ENCODE results near the gene MISP. TPM values are rescaled to one million over a fixed set of nuclear protein-coding genes. Genes with fewer than 3 reads are reported as not detected.

Gene MISP
- total and polyA plus RNA-seq, 2 of the 13 experiments (the other 11 are each of a cell fraction or from before 2014, with no cell fraction given): 0.67 to 1.3 TPM

GRCh38 chr19:782185-782877 lies 31.4 kb downstream of the MISP start (continued):
- TF ChIP-seq ZBTB14 (CRISPR knock-in tag; IDR thresholded peaks at IDR 0.05) (peak; percentile 20; the same call in 1 of the 2 replicates), REPIN1 (CRISPR knock-in tag; IDR thresholded peaks at IDR 0.05; ENCODE audit: borderline replicate concordance, low read depth) (no peak), ZNF12 (CRISPR knock-in tag; IDR thresholded peaks at IDR 0.05) (0 out of 2 replicates have a peak, but pooled peaks have one; percentile 8), GABPB1 (CRISPR knock-in tag; IDR thresholded peaks at IDR 0.05) (peak; percentile 54; the same call in 1 of the 2 replicates), RARA (CRISPR knock-in tag; IDR thresholded peaks at IDR 0.05) (peak; percentile 39; the same call in 1 of the 2 replicates), ZNF709 (CRISPR knock-in tag; IDR thresholded peaks at IDR 0.05) (peak; percentile 81; the same call in 1 of the 2 replicates), DNMT1 (CRISPR knock-in tag; IDR thresholded peaks at IDR 0.05) (no peak), PCBP1 (IDR thresholded peaks at IDR 0.05; ENCODE audit: borderline replicate concordance, low read depth, low read length) (no peak), ZFY (CRISPR knock-in tag; IDR thresholded peaks at IDR 0.05) (no peak), ZNF597 (CRISPR knock-in tag; IDR thresholded peaks at IDR 0.05) (no peak), ATF2 (CRISPR knock-in tag; IDR thresholded peaks at IDR 0.05) (peak; percentile 17; the same call in 1 of the 2 replicates), RXRA (CRISPR knock-in tag; IDR thresholded peaks at IDR 0.05) (peak; percentile 57), ZBTB7B (CRISPR knock-in tag; IDR thresholded peaks at IDR 0.05) (peak; percentile 73), ZNF503 (CRISPR knock-in tag; IDR thresholded peaks at IDR 0.05) (no peak), POLR2A (IDR thresholded peaks at IDR 0.05; ENCODE audit: insufficient read depth in 1 of 2, low read depth in 2 of 2, low read length in 2 of 2) (peak; percentile 48 to 85; a peak in 3 of 4 replicates), ARID4A (CRISPR knock-in tag; IDR thresholded peaks at IDR 0.05; ENCODE audit: borderline replicate concordance) (peak; percentile 65; the same call in 1 of the 2 replicates), REL (CRISPR knock-in tag; conservative IDR thresholded peaks at IDR 0.05) (0 out of 2 replicates have a peak, but pooled peaks have one; percentile 43), ATF5 (CRISPR knock-in tag; IDR thresholded peaks at IDR 0.05; ENCODE audit: low read depth) (no peak)

Data from HepG2 (cell line).